ENCODE data around the gene NYAP1.

NYAP1 gene

DNA sequence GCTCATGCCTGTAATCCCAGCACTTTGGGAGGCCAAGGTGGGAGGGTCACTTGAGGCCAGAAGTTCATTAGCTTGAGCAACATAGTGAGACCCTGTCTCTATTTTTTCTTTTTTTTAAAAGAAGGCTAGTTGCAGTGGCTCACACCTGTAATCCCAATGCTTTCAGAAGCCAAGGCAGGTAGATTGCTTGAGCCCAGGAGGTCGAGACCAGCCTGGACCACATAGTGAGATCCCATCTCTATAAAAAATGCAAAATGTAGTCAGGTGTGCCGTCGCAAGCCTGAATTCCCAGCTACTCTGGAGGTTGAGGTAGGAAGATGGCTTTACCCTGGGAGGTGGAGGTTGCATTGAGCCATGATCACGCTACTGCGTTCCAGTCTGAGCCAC, 7.5 kb downstream of the NYAP1 start:
- DNase-seq, result no peak
- Histone ChIP-seq H3K79me1 (replicated peaks; ENCODE audit: low read length, poor library complexity, severe bottlenecking) (no peaks in the 10 kb centered on the region), H3K27ac (ENCODE audit: low read length, poor library complexity, severe bottlenecking) (no peak overlapping the region), H2AK5ac (ENCODE audit: low read length, severe bottlenecking) (no peak overlapping the region), H3K14ac (ENCODE audit: low read length in 2 of 2) (no peak overlapping the region), H2AFZ (ENCODE audit: low read depth, low read length) (no peak overlapping the region), H3K4me3 (ENCODE audit: insufficient read depth in 1 of 2, low read depth in 1 of 2, low read length in 2 of 2) (no peak overlapping the region), H3K36me3 (ENCODE audit: control insufficient read depth in 1 of 2, insufficient read depth in 2 of 2, low read depth in 1 of 2, low read length in 2 of 2) (peaks cover 0 to 8% of the 10 kb centered on the region in 2 experiments), H3K23ac (ENCODE audit: low read length in 2 of 2) (no peak overlapping the region), H4K8ac (ENCODE audit: low read length) (no peak overlapping the region), H2BK12ac (ENCODE audit: low read length in 2 of 2) (no peak overlapping the region), H3K4ac (ENCODE audit: low read depth in 1 of 2, low read length in 2 of 2) (no peak overlapping the region), H3K4me2 (ENCODE audit: low read length, poor library complexity, severe bottlenecking) (no peak overlapping the region), H3K9me3 (ENCODE audit: control insufficient read depth, low read length) (no peaks in the 10 kb centered on the region), H3K4me1 (ENCODE audit: control insufficient read depth, insufficient read depth, low read depth, low read length) (peaks cover 23% of the 10 kb centered on the region), H3K27me3 (ENCODE audit: control insufficient read depth in 1 of 2, insufficient read depth in 1 of 2, low read length in 2 of 2) (no peaks in the 10 kb centered on the region), H3K9ac (ENCODE audit: low read length) (no peak overlapping the region), H2BK5ac (ENCODE audit: low read depth, low read length, poor library complexity, severe bottlenecking) (no peak overlapping the region), H3K18ac (ENCODE audit: low read depth in 1 of 2, low read length in 2 of 2) (no peak overlapping the region), H2BK120ac (ENCODE audit: low read depth, low read length) (no peak overlapping the region), H4K91ac (ENCODE audit: low read length) (no peak overlapping the region), H2BK15ac (ENCODE audit: low read depth, poor library complexity, severe bottlenecking) (no peak overlapping the region)
- WGBS, result 88% methylated on average over 5 of the region's 5 CpGs

DNA sequence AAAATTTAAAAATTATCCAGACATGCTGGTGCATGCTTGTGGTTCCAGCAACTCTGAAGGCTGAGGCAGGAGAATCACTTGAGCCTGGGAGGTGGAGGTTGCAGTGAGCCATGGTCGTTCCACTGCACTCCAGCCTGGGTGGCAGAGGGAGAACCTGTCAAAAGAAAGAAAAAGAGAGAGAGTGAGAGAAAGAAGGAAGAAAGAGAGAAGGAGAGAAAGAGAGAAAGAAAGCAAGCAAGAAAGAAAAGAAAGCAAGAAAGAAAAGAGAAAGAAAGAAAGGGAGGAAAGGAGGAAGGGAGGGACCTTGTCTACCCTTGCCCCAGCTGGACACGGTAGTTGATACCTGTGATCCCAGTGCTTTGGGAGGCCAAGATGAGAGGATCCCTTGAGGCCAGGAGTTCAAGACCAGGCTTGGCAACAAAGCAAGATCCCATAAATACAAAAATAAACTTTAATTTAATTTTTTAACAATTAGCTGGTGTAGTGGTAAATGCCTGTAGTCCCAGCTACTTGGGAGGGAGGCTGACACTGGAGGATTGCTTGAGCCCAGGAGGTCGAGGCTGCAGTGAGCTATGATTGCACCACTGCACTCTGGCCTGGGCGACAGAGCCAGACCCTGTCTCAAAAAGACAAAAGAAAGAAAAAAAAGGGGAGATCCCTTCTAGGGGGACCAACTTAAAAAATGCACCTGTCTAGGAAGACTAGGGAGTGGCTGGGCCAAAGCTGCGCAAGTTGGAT, 9.2 kb downstream of the NYAP1 start:
- no peak overlapping the region for H3K4me3 ChIP-seq (ENCODE audit: insufficient read depth in 1 of 2, low read depth in 1 of 2, low read length in 2 of 2)
- H4K8ac ChIP-seq (ENCODE audit: low read length), result no peak overlapping the region
- peaks cover 20% of the 10 kb centered on the region for H3K4me1 ChIP-seq (ENCODE audit: control insufficient read depth, insufficient read depth, low read depth, low read length)
- no peak overlapping the region for H2AFZ ChIP-seq (ENCODE audit: low read depth, low read length)
- H2BK120ac ChIP-seq (ENCODE audit: low read depth, low read length), result no peak overlapping the region
- H3K23ac ChIP-seq (ENCODE audit: low read length in 2 of 2), result no peak overlapping the region
- H3K14ac ChIP-seq (ENCODE audit: low read length in 2 of 2), result no peak overlapping the region
- no peak overlapping the region for H2AK5ac ChIP-seq (ENCODE audit: low read length, severe bottlenecking)
- H3K36me3 ChIP-seq (ENCODE audit: control insufficient read depth in 1 of 2, insufficient read depth in 2 of 2, low read depth in 1 of 2, low read length in 2 of 2), result peaks cover 0 to 8% of the 10 kb centered on the region in 2 experiments
- no peak overlapping the region for H3K27ac ChIP-seq (ENCODE audit: low read length, poor library complexity, severe bottlenecking)
- no peak overlapping the region for H4K91ac ChIP-seq (ENCODE audit: low read length)
- no peak overlapping the region for H3K9ac ChIP-seq (ENCODE audit: low read length)
- no peaks in the 10 kb centered on the region for H3K79me1 ChIP-seq (replicated peaks; ENCODE audit: low read length, poor library complexity, severe bottlenecking)
- no peak overlapping the region for H2BK5ac ChIP-seq (ENCODE audit: low read depth, low read length, poor library complexity, severe bottlenecking)
- WGBS, result 85% methylated on average over 5 of the region's 5 CpGs
- H2BK15ac ChIP-seq (ENCODE audit: low read depth, poor library complexity, severe bottlenecking), result no peak overlapping the region
- H3K4me2 ChIP-seq (ENCODE audit: low read length, poor library complexity, severe bottlenecking), result peak overlapping the region; percentile 80
- H2BK12ac ChIP-seq (ENCODE audit: low read length in 2 of 2), result no peak overlapping the region
- H3K9me3 ChIP-seq (ENCODE audit: control insufficient read depth, low read length), result no peaks in the 10 kb centered on the region
- H3K18ac ChIP-seq (ENCODE audit: low read depth in 1 of 2, low read length in 2 of 2), result peak overlapping the region in 1 of 2 experiments; percentile 87
- H3K4ac ChIP-seq (ENCODE audit: low read depth in 1 of 2, low read length in 2 of 2), result peak overlapping the region in 1 of 2 experiments; percentile 58
- no peaks in the 10 kb centered on the region for H3K27me3 ChIP-seq (ENCODE audit: control insufficient read depth in 1 of 2, insufficient read depth in 1 of 2, low read length in 2 of 2)
- no peak for DNase-seq

DNA sequence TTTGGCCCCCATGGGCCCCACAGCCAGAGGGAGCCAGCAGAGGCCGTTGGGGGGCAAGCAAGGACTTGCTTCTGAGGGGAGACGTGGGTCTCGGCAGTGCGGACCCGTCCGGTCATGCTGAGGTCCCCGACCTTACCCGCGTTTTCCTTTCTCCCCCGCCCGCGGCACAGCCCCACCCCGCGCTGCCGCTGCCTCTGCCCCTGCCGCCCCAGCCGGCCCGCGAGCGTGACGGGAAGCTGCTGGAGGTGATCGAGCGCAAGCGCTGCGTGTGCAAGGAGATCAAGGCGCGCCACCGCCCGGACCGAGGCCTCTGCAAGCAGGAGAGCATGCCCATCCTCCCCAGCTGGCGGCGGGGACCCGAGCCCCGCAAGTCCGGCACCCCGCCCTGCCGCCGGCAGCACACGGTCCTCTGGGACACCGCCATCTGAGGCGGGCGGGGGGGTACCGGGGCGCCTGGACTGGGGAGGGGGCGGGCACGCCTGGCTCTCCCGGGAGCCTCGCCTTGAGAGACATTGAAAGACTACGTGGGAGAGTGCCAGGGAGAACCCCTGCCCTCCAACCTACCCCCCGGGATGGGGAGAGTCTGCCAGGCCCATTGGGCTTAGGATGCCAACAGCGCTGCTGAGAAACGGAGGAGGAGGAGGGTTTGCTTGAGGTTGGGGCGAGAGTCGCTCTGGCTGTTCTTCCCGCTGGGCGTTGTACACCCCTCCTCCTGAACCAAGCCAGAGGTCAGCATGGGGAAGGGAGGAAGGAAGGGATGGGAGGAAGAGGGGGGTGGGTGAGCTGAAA, 9.9 kb downstream of the NYAP1 start:
- Histone ChIP-seq H4K91ac (ENCODE audit: low read length) (no peak overlapping the region), H3K4me1 (ENCODE audit: control insufficient read depth, insufficient read depth, low read depth, low read length) (peaks cover 20% of the 10 kb centered on the region), H2BK120ac (ENCODE audit: low read depth, low read length) (no peak overlapping the region), H2AFZ (ENCODE audit: low read depth, low read length) (peak overlapping the region; percentile 88), H3K4me3 (ENCODE audit: insufficient read depth in 1 of 2, low read depth in 1 of 2, low read length in 2 of 2) (peak overlapping the region in 1 of 2 experiments; percentile 37), H3K18ac (ENCODE audit: low read depth in 1 of 2, low read length in 2 of 2) (peak overlapping the region in 1 of 2 experiments; percentile 87), H3K23ac (ENCODE audit: low read length in 2 of 2) (peak overlapping the region in 1 of 2 experiments; percentile 3), H3K27ac (ENCODE audit: low read length, poor library complexity, severe bottlenecking) (no peak overlapping the region), H2BK15ac (ENCODE audit: low read depth, poor library complexity, severe bottlenecking) (peak overlapping the region; percentile 37), H2BK12ac (ENCODE audit: low read length in 2 of 2) (peak overlapping the region in 1 of 2 experiments; percentile 71), H3K4me2 (ENCODE audit: low read length, poor library complexity, severe bottlenecking) (peak overlapping the region; percentile 80), H3K9me3 (ENCODE audit: control insufficient read depth, low read length) (no peaks in the 10 kb centered on the region), H3K9ac (ENCODE audit: low read length) (no peak overlapping the region), H4K8ac (ENCODE audit: low read length) (peak overlapping the region; percentile 54), H2AK5ac (ENCODE audit: low read length, severe bottlenecking) (no peak overlapping the region), H3K14ac (ENCODE audit: low read length in 2 of 2) (peak overlapping the region in 1 of 2 experiments; percentile 29), H2BK5ac (ENCODE audit: low read depth, low read length, poor library complexity, severe bottlenecking) (no peak overlapping the region), H3K36me3 (ENCODE audit: control insufficient read depth in 1 of 2, insufficient read depth in 2 of 2, low read depth in 1 of 2, low read length in 2 of 2) (peaks cover 0 to 8% of the 10 kb centered on the region in 2 experiments), H3K79me1 (replicated peaks; ENCODE audit: low read length, poor library complexity, severe bottlenecking) (no peaks in the 10 kb centered on the region), H3K4ac (ENCODE audit: low read depth in 1 of 2, low read length in 2 of 2) (peak overlapping the region in 1 of 2 experiments; percentile 58), H3K27me3 (ENCODE audit: control insufficient read depth in 1 of 2, insufficient read depth in 1 of 2, low read length in 2 of 2) (no peaks in the 10 kb centered on the region)
- 8% methylated on average over 44 of the region's 56 CpGs for WGBS
- DNase-seq, result peak; percentile 41

GRCh38 chr7:100496509-100496908, 12.8 kb downstream of the NYAP1 start:
- no peaks in the 10 kb centered on the region for H3K27me3 ChIP-seq (ENCODE audit: control insufficient read depth in 1 of 2, insufficient read depth in 1 of 2, low read length in 2 of 2)

More at GRCh38 chr7:100496509-100496908, 12.8 kb downstream of the NYAP1 start:
- Histone ChIP-seq H3K4me3 (ENCODE audit: insufficient read depth in 1 of 2, low read depth in 1 of 2, low read length in 2 of 2) (no peak overlapping the region), H2BK120ac (ENCODE audit: low read depth, low read length) (no peak overlapping the region), H3K27ac (ENCODE audit: low read length, poor library complexity, severe bottlenecking) (no peak overlapping the region), H2BK5ac (ENCODE audit: low read depth, low read length, poor library complexity, severe bottlenecking) (no peak overlapping the region), H2AK5ac (ENCODE audit: low read length, severe bottlenecking) (no peak overlapping the region), H2BK12ac (ENCODE audit: low read length in 2 of 2) (no peak overlapping the region), H3K36me3 (ENCODE audit: control insufficient read depth in 1 of 2, insufficient read depth in 2 of 2, low read depth in 1 of 2, low read length in 2 of 2) (no peaks in the 10 kb centered on the region), H3K23ac (ENCODE audit: low read length in 2 of 2) (no peak overlapping the region), H2AFZ (ENCODE audit: low read depth, low read length) (no peak overlapping the region), H4K91ac (ENCODE audit: low read length) (no peak overlapping the region), H3K9me3 (ENCODE audit: control insufficient read depth, low read length) (no peaks in the 10 kb centered on the region), H3K18ac (ENCODE audit: low read depth in 1 of 2, low read length in 2 of 2) (no peak overlapping the region), H4K8ac (ENCODE audit: low read length) (no peak overlapping the region), H3K4ac (ENCODE audit: low read depth in 1 of 2, low read length in 2 of 2) (no peak overlapping the region), H2BK15ac (ENCODE audit: low read depth, poor library complexity, severe bottlenecking) (no peak overlapping the region), H3K4me1 (ENCODE audit: control insufficient read depth, insufficient read depth, low read depth, low read length) (peaks cover 8% of the 10 kb centered on the region), H3K14ac (ENCODE audit: low read length in 2 of 2) (no peak overlapping the region), H3K4me2 (ENCODE audit: low read length, poor library complexity, severe bottlenecking) (no peak overlapping the region), H3K79me1 (replicated peaks; ENCODE audit: low read length, poor library complexity, severe bottlenecking) (no peaks in the 10 kb centered on the region), H3K9ac (ENCODE audit: low read length) (no peak overlapping the region)
- 66% methylated on average over 3 of the region's 6 CpGs for WGBS
- DNase-seq, result no peak

Measured in mesenchymal stem cell (in vitro differentiated cells and primary cell).